SU-DHL-6 (cell line): ENCODE data around the gene DAPK1.

Source experiments
- H2AFZ ChIP-seq: fragments of 200-600 bp; sonication (generic); 2 replicates; pipeline ENCODE4 v1.6.1; 2014; ENCODE audit warnings: low read depth, mild to moderate bottlenecking, moderate library complexity, mixed read lengths, antibody characterized with exemption, low read length; ENCODE audit not compliant: severe bottlenecking
- H3F3A ChIP-seq: fragments of 200-600 bp; shearing (Covaris generic); 2 replicates; pipeline ENCODE4 v1.6.0; 2016; ENCODE audit warnings: antibody characterized with exemption, mild to moderate bottlenecking; ENCODE audit not compliant: insufficient read depth
- H3K27ac ChIP-seq: fragments of 200-600 bp; sonication (generic); 2 replicates; pipeline ENCODE4 v1.5.1; 2016; ENCODE audit warnings: low read depth, mild to moderate bottlenecking, low read length, moderate library complexity, mixed read lengths
- H3K27me3 ChIP-seq: fragments of 200-600 bp; sonication (generic), shearing (Covaris generic); 2 replicates; pipeline ENCODE4 v1.6.0; 2014; ENCODE audit warnings: mild to moderate bottlenecking, low read length
- H3K36me3 ChIP-seq: fragments of 200-600 bp; sonication (generic); 2 replicates; pipeline ENCODE4 v1.6.1; 2014; ENCODE audit warnings: mild to moderate bottlenecking, low read length, mixed read lengths
- H3K4me2 ChIP-seq: fragments of 300-600, 200-600 bp; shearing (Covaris generic), sonication (generic); 2 replicates; pipeline ENCODE4 v1.6.0; 2014; ENCODE audit warnings: low read length, low read depth, mild to moderate bottlenecking; ENCODE audit not compliant: poor library complexity, severe bottlenecking
- H3K4me3 ChIP-seq: fragments of 200-600 bp; sonication (generic); 2 replicates; pipeline ENCODE4 v1.5.1; 2014; ENCODE audit warnings: antibody characterized with exemption, low read length, mild to moderate bottlenecking, mixed read lengths; ENCODE audit not compliant: insufficient read depth, poor library complexity, severe bottlenecking
- H3K79me2 ChIP-seq: fragments of 200-600 bp; sonication (generic); 2 replicates; pipeline ENCODE4 v1.6.1; 2014; ENCODE audit warnings: mild to moderate bottlenecking, low read length, moderate library complexity; ENCODE audit not compliant: insufficient read depth
- H3K9ac ChIP-seq: fragments of 200-600 bp; sonication (generic); 2 replicates; pipeline ENCODE4 v1.7.0; 2014; ENCODE audit warnings: mild to moderate bottlenecking, low read length
- H3K9me2 ChIP-seq: fragments of 200-600 bp; sonication (generic); replicated peaks from 2 replicates; pipeline ENCODE4 v1.6.1; 2014; ENCODE audit warnings: low read length; ENCODE audit not compliant: insufficient read depth
- H3K9me3 ChIP-seq: fragments of 200-600 bp; sonication (generic); 2 replicates; pipeline ENCODE4 v1.6.1; 2014; ENCODE audit warnings: low read length, mixed read lengths; ENCODE audit not compliant: insufficient read depth
- H4K20me1 ChIP-seq: fragments of 200-600 bp; sonication (generic); 2 replicates; pipeline ENCODE4 v1.6.1; 2014; ENCODE audit warnings: low read depth, mild to moderate bottlenecking, antibody characterized with exemption, low read length, moderate library complexity, mixed read lengths
- EZH2phosphoT487 ChIP-seq: fragments of 200-600 bp; sonication (generic), shearing (Covaris generic); conservative IDR thresholded peaks from 2 replicates; pipeline ENCODE4 v1.6.1; 2018; ENCODE audit warnings: mild to moderate bottlenecking, antibody characterized with exemption, low read length, moderate library complexity, mixed read lengths
- TF ChIP-seq, protein P1 (sequence below): fragments of 200-600 bp; sonication (generic); IDR thresholded peaks from one replicate; pipeline ENCODE4 v1.5.1; 2017; ENCODE audit warnings: antibody characterized with exemption, mild to moderate bottlenecking, low read length, moderate library complexity; ENCODE audit not compliant: insufficient read depth, poor library complexity, severe bottlenecking

DAPK1 gene

DNA sequence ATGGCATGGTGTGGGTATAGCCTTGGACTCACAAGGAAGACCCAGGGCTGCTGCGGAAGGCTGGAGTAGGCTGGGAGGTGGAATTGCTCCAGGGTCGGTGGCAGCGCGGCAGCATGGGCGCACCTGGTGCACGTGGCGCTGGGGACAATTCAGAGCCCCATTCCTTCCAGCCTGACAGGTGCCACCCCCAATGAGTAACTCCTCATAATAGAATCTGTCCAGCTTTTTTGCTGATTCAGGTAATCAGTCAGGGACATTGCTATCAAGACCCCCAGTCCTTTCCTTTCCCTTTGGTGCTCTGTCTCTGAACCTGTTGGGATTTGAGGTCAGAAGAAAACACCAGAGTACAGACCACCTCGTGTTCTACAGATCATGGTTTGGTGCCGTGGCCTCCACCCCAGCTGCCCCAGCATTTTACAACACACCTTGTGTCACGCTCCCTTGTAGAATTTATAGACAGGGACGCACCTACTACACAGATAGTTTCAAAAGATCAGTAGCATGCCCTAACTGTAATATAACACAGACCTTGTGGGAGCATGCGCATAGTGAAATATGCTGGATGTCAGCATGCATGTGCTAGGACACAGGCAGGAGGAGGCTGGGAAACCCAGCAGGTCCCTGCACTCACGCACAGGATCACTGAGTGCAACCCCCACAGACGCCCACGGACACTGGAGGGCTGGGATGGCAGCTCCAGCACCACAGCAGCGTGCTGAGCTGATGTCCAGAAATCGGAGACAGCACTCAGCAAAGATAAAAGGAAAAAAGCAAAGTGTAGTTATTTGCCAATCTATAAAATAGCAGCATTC, 180.3 kb downstream of the DAPK1 start:
- Histone ChIP-seq H3K9me2 (no peaks in the 10 kb centered on the region), H3K4me3 (no peak overlapping the region), H3K9me3 (no peaks in the 10 kb centered on the region), H3K36me3 (no peaks in the 10 kb centered on the region), H3K9ac (no peak overlapping the region), H4K20me1 (no peaks in the 10 kb centered on the region), H3K27ac (no peak overlapping the region), H3F3A (no peaks in the 10 kb centered on the region), H2AFZ (no peak overlapping the region), H3K79me2 (no peaks in the 10 kb centered on the region), H3K27me3 (no peaks in the 10 kb centered on the region), H3K4me2 (no peak overlapping the region)
- no peak for TF ChIP-seq EZH2phosphoT487
- TF ChIP-seq, protein P1, sequence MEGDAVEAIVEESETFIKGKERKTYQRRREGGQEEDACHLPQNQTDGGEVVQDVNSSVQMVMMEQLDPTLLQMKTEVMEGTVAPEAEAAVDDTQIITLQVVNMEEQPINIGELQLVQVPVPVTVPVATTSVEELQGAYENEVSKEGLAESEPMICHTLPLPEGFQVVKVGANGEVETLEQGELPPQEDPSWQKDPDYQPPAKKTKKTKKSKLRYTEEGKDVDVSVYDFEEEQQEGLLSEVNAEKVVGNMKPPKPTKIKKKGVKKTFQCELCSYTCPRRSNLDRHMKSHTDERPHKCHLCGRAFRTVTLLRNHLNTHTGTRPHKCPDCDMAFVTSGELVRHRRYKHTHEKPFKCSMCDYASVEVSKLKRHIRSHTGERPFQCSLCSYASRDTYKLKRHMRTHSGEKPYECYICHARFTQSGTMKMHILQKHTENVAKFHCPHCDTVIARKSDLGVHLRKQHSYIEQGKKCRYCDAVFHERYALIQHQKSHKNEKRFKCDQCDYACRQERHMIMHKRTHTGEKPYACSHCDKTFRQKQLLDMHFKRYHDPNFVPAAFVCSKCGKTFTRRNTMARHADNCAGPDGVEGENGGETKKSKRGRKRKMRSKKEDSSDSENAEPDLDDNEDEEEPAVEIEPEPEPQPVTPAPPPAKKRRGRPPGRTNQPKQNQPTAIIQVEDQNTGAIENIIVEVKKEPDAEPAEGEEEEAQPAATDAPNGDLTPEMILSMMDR: no peak

DNA sequence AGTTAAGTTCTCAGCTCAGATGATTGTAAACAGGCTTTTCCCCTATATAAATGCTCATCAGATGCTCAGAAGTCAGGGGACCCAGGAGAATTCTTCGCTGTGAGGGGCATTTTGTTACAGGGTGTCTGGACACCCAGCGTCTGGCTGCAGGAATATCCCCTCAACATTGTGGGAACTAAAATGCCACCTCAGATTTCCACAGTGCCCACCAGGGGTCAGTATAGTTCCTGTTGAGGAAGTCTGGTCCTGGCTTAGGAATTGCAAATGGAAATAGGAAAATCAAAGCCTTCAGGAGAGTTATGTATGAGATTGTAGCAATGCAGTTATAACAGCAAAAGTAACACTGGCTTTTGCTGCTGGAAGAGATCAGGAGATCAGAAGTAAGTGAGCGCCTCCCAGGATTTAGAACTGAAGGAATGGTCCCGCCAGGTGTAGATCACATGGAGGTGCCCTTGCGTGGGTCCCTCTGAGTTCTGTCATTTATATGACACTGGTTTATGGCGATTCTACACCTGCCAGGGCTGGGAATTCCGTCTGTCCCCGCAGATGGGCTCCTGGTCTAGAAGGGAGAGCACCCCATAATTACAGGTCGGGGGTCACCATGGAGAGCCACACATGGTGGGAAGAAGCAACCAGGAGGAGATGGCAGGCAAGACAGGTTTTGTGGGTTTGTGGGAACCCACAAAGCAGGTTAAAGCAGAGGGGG, 181.1 kb downstream of the DAPK1 start:
- Histone ChIP-seq H3K4me3 (no peak overlapping the region), H3K9me2 (no peaks in the 10 kb centered on the region), H3K4me2 (no peak overlapping the region)

DNA sequence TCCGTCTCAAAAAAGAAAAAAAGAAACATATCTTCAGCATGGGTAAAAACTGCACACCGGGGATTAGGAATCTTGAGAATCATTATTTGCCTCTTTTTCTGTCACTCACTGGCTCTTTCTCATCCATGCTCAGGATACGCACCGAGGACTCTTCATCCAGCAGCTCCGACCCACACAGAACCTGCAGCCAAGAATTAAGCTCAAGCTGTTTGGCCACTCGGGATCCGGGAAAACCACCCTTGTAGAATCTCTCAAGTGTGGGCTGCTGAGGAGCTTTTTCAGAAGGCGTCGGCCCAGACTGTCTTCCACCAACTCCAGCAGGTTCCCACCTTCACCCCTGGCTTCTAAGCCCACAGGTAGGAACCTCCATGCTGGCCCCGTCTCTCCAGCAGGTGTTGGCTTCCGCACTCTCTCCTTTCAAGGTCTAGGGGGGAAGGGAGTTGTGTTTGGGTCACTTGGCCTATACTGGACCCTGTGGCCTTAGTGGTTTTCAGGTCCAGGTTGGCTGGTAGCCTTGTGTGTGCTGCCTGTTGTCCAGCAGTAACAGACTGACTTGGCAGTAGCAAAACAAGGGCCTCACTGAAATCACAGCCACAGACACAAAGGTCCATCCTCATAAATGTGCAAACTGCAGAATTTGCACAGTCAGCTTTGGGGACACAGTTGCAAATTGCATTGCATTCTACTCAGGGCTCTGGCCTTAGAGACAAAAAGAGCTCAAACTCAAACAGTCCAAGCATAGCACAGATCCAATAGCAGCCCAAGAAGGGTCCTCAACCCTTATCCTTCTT, 183.8 kb downstream of the DAPK1 start:
- H3K79me2 ChIP-seq: no peaks in the 10 kb centered on the region

More for the DNA sequence above, 181.1 kb downstream of the DAPK1 start:
- H4K20me1 ChIP-seq: no peaks in the 10 kb centered on the region
- no peak overlapping the region for H3K27ac ChIP-seq
- H3K36me3 ChIP-seq: no peaks in the 10 kb centered on the region
- H3K9me3 ChIP-seq: no peaks in the 10 kb centered on the region
- H3K9ac ChIP-seq: no peak overlapping the region
- H3F3A ChIP-seq: no peaks in the 10 kb centered on the region
- TF ChIP-seq, protein P1: peak; percentile 58
- no peak for TF ChIP-seq EZH2phosphoT487
- no peak overlapping the region for H2AFZ ChIP-seq
- H3K27me3 ChIP-seq: no peaks in the 10 kb centered on the region
- no peaks in the 10 kb centered on the region for H3K79me2 ChIP-seq

More for the DNA sequence above, 183.8 kb downstream of the DAPK1 start:
- H4K20me1 ChIP-seq: no peaks in the 10 kb centered on the region
- no peaks in the 10 kb centered on the region for H3K9me3 ChIP-seq
- no peaks in the 10 kb centered on the region for H3K9me2 ChIP-seq
- TF ChIP-seq EZH2phosphoT487: no peak
- TF ChIP-seq, protein P1: no peak
- no peaks in the 10 kb centered on the region for H3K27me3 ChIP-seq
- no peak overlapping the region for H3K4me3 ChIP-seq
- no peaks in the 10 kb centered on the region for H3F3A ChIP-seq
- H3K9ac ChIP-seq: no peak overlapping the region
- no peak overlapping the region for H3K27ac ChIP-seq
- no peak overlapping the region for H2AFZ ChIP-seq
- H3K4me2 ChIP-seq: no peak overlapping the region
- H3K36me3 ChIP-seq: no peaks in the 10 kb centered on the region
